ENCODE measurements around the gene TMEM11. TPM values are rescaled to one million over a fixed set of nuclear protein-coding genes. Genes with fewer than 3 reads are reported as not detected.

Gene TMEM11
- total and polyA plus RNA-seq, 2 of the 4 experiments (the other 2 are of a cell fraction), result 19.9 to 44.7 TPM

DNA sequence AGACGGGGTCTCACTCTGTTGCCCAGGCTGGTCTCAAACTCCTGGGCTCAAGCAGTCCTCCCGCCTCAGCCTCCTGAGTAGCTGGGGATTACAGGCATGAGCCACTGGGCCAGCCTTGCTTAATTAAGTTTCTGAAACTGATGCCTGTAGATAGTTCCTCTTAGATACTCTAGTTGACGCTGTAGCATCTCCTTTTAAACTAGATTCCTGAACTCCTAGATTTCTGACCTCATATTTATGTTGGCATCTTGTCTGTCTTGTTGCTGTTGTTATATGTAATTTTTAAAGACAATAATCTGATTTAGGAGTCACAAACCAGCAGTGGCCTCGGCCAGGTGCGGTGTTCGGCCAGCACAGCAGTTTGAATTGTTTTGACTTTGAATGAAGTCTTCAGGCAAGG, 49.7 kb downstream of the TMEM11 start:
- Histone ChIP-seq H2BK5ac (ENCODE audit: low read depth, low read length, poor library complexity, severe bottlenecking) (no peak overlapping the region), H4K20me1 (ENCODE audit: insufficient read depth, low read length) (no peaks in the 10 kb centered on the region; the same call in 1 of the 2 replicates), H3K4me2 (ENCODE audit: low read depth, low read length) (no peak overlapping the region), H3K9me3 (ENCODE audit: control insufficient read depth, insufficient read depth, low read length) (no peaks in the 10 kb centered on the region), H3K79me1 (ENCODE audit: low read depth in 1 of 2, low read length in 2 of 2) (peaks cover 17 to 18% of the 10 kb centered on the region in 2 experiments), H3K27me3 (ENCODE audit: control insufficient read depth, insufficient read depth, low read length) (no peaks in the 10 kb centered on the region), H3K9me1 (ENCODE audit: insufficient read depth, low read length) (peaks cover 10% of the 10 kb centered on the region; the same call in 1 of the 2 replicates), H3K4me3 (ENCODE audit: insufficient read depth, low read depth, low read length) (no peak overlapping the region), H2BK20ac (ENCODE audit: low read depth, low read length) (no peak overlapping the region), H2AK5ac (ENCODE audit: low read depth, low read length) (no peak overlapping the region), H3K23ac (ENCODE audit: low read depth, low read length) (no peak overlapping the region), H3K4me1 (ENCODE audit: control insufficient read depth, insufficient read depth, low read length) (peaks cover 20% of the 10 kb centered on the region), H4K8ac (ENCODE audit: low read depth in 2 of 2, low read length in 2 of 2) (no peak overlapping the region), H2AFZ (replicated peaks; ENCODE audit: low read length, poor library complexity) (no peak overlapping the region), H3K4ac (ENCODE audit: low read depth, low read length) (no peak overlapping the region), H2BK120ac (ENCODE audit: low read depth, low read length) (no peak overlapping the region), H3K14ac (replicated peaks; ENCODE audit: low read depth, low read length) (no peak overlapping the region), H2AK9ac (replicated peaks; ENCODE audit: low read depth, low read length, poor library complexity) (no peak overlapping the region), H3K27ac (ENCODE audit: insufficient read depth, low read length) (no peak overlapping the region), H4K5ac (ENCODE audit: low read depth, low read length) (no peak overlapping the region), H3K56ac (ENCODE audit: extremely low read depth, insufficient read depth, low read length) (no peak overlapping the region), H3K36me3 (ENCODE audit: control insufficient read depth, insufficient read depth, low read length) (no peaks in the 10 kb centered on the region), H3K18ac (ENCODE audit: low read depth, low read length) (no peak overlapping the region), H4K91ac (ENCODE audit: insufficient read depth, low read depth, low read length) (no peak overlapping the region), H2BK15ac (ENCODE audit: low read depth, low read length) (no peak overlapping the region), H3K9ac (ENCODE audit: low read depth, low read length) (no peak overlapping the region)
- no peak for DNase-seq
- BruUV-seq (replicated peaks), result no TSS peak
- ATAC-seq (ENCODE audit: low read depth), result no peak
- 100% methylated on average over 1 of the region's 6 CpGs; no CpG with 5 or more reads in 1 of the 2 experiments for WGBS, 2 experiments (ENCODE audit: extremely low coverage in 2 of 2, insufficient read length in 1 of 2)
- dilution Hi-C loops (cut with HindIII; ENCODE audit: low sequenced_read_pairs, unreplicated experiment), result no loop called here
- intact Hi-C loops (cut with micrococcal nuclease), result no loop called here
- ChIA-PET POLR2A (ENCODE audit: unreplicated experiment) (no interaction called here), CTCF (interaction anchor here (0.9 kb wide), 1 partner anchor 45 kb away, joined by 4 read pairs; no protein-coding TSS in a partner anchor)
- in situ Hi-C loops (cut with MboI; ENCODE audit: low sequenced_read_pairs), result no loop called here
- TF ChIP-seq MAFK (IDR thresholded peaks at IDR 0.05; ENCODE audit: low read depth, low read length), result no peak
- no peak for TF ChIP-seq USF2 (IDR thresholded peaks at IDR 0.05; ENCODE audit: low read depth, low read length)
- TF ChIP-seq RCOR1 (IDR thresholded peaks at IDR 0.05; ENCODE audit: insufficient replicate concordance, low read length), result no peak
- TF ChIP-seq, protein P1, sequence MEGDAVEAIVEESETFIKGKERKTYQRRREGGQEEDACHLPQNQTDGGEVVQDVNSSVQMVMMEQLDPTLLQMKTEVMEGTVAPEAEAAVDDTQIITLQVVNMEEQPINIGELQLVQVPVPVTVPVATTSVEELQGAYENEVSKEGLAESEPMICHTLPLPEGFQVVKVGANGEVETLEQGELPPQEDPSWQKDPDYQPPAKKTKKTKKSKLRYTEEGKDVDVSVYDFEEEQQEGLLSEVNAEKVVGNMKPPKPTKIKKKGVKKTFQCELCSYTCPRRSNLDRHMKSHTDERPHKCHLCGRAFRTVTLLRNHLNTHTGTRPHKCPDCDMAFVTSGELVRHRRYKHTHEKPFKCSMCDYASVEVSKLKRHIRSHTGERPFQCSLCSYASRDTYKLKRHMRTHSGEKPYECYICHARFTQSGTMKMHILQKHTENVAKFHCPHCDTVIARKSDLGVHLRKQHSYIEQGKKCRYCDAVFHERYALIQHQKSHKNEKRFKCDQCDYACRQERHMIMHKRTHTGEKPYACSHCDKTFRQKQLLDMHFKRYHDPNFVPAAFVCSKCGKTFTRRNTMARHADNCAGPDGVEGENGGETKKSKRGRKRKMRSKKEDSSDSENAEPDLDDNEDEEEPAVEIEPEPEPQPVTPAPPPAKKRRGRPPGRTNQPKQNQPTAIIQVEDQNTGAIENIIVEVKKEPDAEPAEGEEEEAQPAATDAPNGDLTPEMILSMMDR (conservative IDR thresholded peaks at IDR 0.05; ENCODE audit: low read depth, low read length), result no peak
- no peak for TF ChIP-seq FOS (IDR thresholded peaks at IDR 0.05; ENCODE audit: low read depth, low read length)
- no peak for TF ChIP-seq CHD1 (IDR thresholded peaks at IDR 0.05; ENCODE audit: low read depth, low read length)
- no peak for TF ChIP-seq BHLHE40 (IDR thresholded peaks at IDR 0.05; ENCODE audit: low read depth, low read length)
- no peak for TF ChIP-seq RFX5 (IDR thresholded peaks at IDR 0.05; ENCODE audit: low read depth, low read length)

Measured in IMR-90 (cell line).